SK-N-SH treated with all-trans-retinoic acid at 6 μM for 48 hours (cell line): ENCODE measurements around the gene MYOD1.

ENCODE experiments used
- ARNTL ChIP-seq: fragments of 450-650 bp; formaldehyde crosslinking; IDR thresholded peaks from 2 replicates; pipeline ENCODE4 v1.5.0; 2020; ENCODE audit warnings: low read depth, mild to moderate bottlenecking, moderate library complexity, borderline replicate concordance
- PATZ1 ChIP-seq: fragments of 250-450 bp; sonication (Bioruptor Pico); IDR thresholded peaks from 2 replicates; pipeline ENCODE4 v1.8.0; 2020; ENCODE audit warnings: mild to moderate bottlenecking, moderate library complexity, borderline replicate concordance
- RARB ChIP-seq: fragments of 250-450 bp; sonication (Bioruptor Pico); IDR thresholded peaks from 2 replicates; pipeline ENCODE4 v1.8.0; 2021; ENCODE audit warnings: mild to moderate bottlenecking, moderate library complexity

- TF ChIP-seq PATZ1 (CRISPR knock-in tag) (no peak), ARNTL (CRISPR knock-in tag) (no peak), RARB (CRISPR knock-in tag) (no peak)
These were observed 33.8 kb downstream of the MYOD1 start for GRCh38 chr11:17753153-17753552.
